ENCODE measurements around the gene TBC1D19. TPM values are rescaled to one million over a fixed set of nuclear protein-coding genes. Genes with fewer than 3 reads are reported as not detected.

Gene TBC1D19
- total RNA-seq, 1 donor from 2014 or later: 5.2 TPM

DNA sequence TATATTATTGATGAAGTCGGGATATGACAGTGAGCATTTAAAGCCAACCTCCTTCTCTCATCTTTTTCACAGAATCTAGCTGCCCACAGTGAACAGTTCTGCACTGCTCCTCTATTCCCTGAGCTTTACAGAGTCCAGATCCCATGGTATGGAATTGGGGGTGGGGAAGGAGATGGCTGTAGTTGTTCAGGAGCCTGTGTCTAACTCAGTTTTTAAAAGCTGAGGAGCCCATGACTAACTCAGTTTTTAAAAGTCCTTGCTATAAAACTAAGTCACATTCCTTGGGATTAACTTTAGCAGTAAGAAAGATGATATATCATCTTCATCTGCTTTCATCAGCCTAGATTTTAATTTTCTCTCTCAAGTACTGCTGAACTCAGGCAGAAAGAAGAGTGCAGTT lies 180.3 kb downstream of the TBC1D19 start:
- no peak for TF ChIP-seq CTCF (IDR thresholded peaks at IDR 0.05)
- intact Hi-C loops (cut with micrococcal nuclease): no loop called here
- no peak for DNase-seq
- Mint-ChIP-seq H3K27ac (no peak overlapping the region), H3K9me3 (no peaks in the 10 kb centered on the region), H3K36me3 (ENCODE audit: low read depth) (peaks cover 3% of the 10 kb centered on the region), H3K4me3 (no peak overlapping the region), H3K27me3 (no peaks in the 10 kb centered on the region), H3K4me1 (peaks cover 6% of the 10 kb centered on the region)
- ChIA-PET CTCF (no interaction called here), POLR2A (no interaction called here)
- ATAC-seq (ENCODE audit: low read depth): no peak

GRCh38 chr4:26765515-26765914 lies 181.6 kb downstream of the TBC1D19 start:
- no peaks in the 10 kb centered on the region for H3K9me3 Mint-ChIP-seq
- no peak for ATAC-seq (ENCODE audit: low read depth)
- H3K4me3 Mint-ChIP-seq: no peak overlapping the region
- POLR2A ChIA-PET: no interaction called here
- CTCF ChIA-PET: no interaction called here
- intact Hi-C loops (cut with micrococcal nuclease): no loop called here
- H3K4me1 Mint-ChIP-seq: peaks cover 6% of the 10 kb centered on the region
- no peak overlapping the region for H3K27ac Mint-ChIP-seq
- no peak for DNase-seq
- H3K36me3 Mint-ChIP-seq (ENCODE audit: low read depth): peaks cover 1% of the 10 kb centered on the region
- no peaks in the 10 kb centered on the region for H3K27me3 Mint-ChIP-seq
- TF ChIP-seq CTCF (IDR thresholded peaks at IDR 0.05): no peak

GRCh38 chr4:26766141-26766540 lies 182.3 kb downstream of the TBC1D19 start:
- H3K4me1 Mint-ChIP-seq: peaks cover 6% of the 10 kb centered on the region
- no peak for ATAC-seq (ENCODE audit: low read depth)
- no peak overlapping the region for H3K4me3 Mint-ChIP-seq
- no peak for TF ChIP-seq CTCF (IDR thresholded peaks at IDR 0.05)
- no peaks in the 10 kb centered on the region for H3K9me3 Mint-ChIP-seq
- ChIA-PET POLR2A (no interaction called here), CTCF (no interaction called here)
- no peak overlapping the region for H3K27ac Mint-ChIP-seq
- H3K27me3 Mint-ChIP-seq: no peaks in the 10 kb centered on the region
- H3K36me3 Mint-ChIP-seq (ENCODE audit: low read depth): peaks cover 1% of the 10 kb centered on the region
- intact Hi-C loops (cut with micrococcal nuclease): no loop called here
- DNase-seq: no peak

GRCh38 chr4:26772096-26772873 lies 188.4 kb downstream of the TBC1D19 start:
- Mint-ChIP-seq H3K27me3 (no peaks in the 10 kb centered on the region), H3K9me3 (peaks cover 3% of the 10 kb centered on the region), H3K36me3 (ENCODE audit: low read depth) (peaks cover 6% of the 10 kb centered on the region), H3K27ac (no peak overlapping the region), H3K4me1 (no peaks in the 10 kb centered on the region), H3K4me3 (no peak overlapping the region)
- CTCF ChIA-PET: no interaction called here
- DNase-seq (no peak), ATAC-seq (ENCODE audit: low read depth) (no peak)
- intact Hi-C loops (cut with micrococcal nuclease): no loop called here
- POLR2A ChIA-PET: no interaction called here
- TF ChIP-seq CTCF (IDR thresholded peaks at IDR 0.05): no peak

GRCh38 chr4:26779224-26779623 lies 195.3 kb downstream of the TBC1D19 start:
- POLR2A ChIA-PET: no interaction called here
- Mint-ChIP-seq H3K4me1 (peaks cover 9% of the 10 kb centered on the region), H3K4me3 (no peak overlapping the region), H3K27me3 (no peaks in the 10 kb centered on the region), H3K9me3 (peaks cover 2% of the 10 kb centered on the region), H3K36me3 (ENCODE audit: low read depth) (peaks cover 2% of the 10 kb centered on the region), H3K27ac (no peak overlapping the region)
- no peak for TF ChIP-seq CTCF (IDR thresholded peaks at IDR 0.05)
- DNase-seq (no peak), ATAC-seq (ENCODE audit: low read depth) (no peak)
- CTCF ChIA-PET: no interaction called here
- intact Hi-C loops (cut with micrococcal nuclease): no loop called here

Measured in activated B cell treated with CpG ODN at 0.5 μM for 24 hours (primary cell).